ENCODE data around the gene TCIRG1.

DNA sequence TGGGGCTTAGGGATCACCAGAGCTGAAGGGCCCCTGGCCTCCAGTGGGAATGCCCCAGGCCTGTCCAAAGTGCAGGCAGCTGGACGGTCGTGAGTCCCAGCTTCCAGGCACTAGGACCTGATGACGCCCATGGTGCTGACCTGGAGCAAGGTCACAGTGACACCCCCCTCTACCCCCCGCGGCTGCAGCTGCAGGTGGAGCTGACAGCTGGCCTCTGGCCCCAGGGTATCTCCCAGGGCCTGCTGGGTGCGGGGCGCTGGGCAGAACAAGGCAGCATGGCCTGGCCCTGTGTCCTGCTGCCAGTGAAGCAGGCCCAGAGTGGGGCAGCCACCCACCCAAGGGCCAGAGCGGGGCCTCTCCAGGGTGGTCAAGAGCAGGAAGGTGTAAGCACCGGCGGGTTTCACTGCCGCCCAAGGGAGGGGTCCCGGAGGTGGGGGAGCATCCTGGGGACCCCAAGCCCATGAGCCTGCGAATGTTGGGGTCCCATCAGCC, 553 bp upstream of the TCIRG1 start:
- TF ChIP-seq POLR2A (IDR thresholded peaks at IDR 0.05; ENCODE audit: extremely low read depth, insufficient read length) = no peak
- TF ChIP-seq, protein P1, sequence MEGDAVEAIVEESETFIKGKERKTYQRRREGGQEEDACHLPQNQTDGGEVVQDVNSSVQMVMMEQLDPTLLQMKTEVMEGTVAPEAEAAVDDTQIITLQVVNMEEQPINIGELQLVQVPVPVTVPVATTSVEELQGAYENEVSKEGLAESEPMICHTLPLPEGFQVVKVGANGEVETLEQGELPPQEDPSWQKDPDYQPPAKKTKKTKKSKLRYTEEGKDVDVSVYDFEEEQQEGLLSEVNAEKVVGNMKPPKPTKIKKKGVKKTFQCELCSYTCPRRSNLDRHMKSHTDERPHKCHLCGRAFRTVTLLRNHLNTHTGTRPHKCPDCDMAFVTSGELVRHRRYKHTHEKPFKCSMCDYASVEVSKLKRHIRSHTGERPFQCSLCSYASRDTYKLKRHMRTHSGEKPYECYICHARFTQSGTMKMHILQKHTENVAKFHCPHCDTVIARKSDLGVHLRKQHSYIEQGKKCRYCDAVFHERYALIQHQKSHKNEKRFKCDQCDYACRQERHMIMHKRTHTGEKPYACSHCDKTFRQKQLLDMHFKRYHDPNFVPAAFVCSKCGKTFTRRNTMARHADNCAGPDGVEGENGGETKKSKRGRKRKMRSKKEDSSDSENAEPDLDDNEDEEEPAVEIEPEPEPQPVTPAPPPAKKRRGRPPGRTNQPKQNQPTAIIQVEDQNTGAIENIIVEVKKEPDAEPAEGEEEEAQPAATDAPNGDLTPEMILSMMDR (IDR thresholded peaks at IDR 0.05; ENCODE audit: low read depth, low read length) = no peak
- TF ChIP-seq, protein P2, sequence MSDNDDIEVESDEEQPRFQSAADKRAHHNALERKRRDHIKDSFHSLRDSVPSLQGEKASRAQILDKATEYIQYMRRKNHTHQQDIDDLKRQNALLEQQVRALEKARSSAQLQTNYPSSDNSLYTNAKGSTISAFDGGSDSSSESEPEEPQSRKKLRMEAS (IDR thresholded peaks at IDR 0.05; ENCODE audit: low read depth, low read length) = no peak
- no peak for TF ChIP-seq MYC (IDR thresholded peaks at IDR 0.05; ENCODE audit: low read depth, low read length)
